ENCODE data around the gene GUCY1A2.
A peak's percentile ranks its signal among the peaks of the same experiment; 100 is the strongest.

The GUCY1A2 gene

GRCh38 chr11:106998116-106998915 is 20.0 kb downstream of the GUCY1A2 start:
- DNase-seq, result no peak

GRCh38 chr11:106997227-106997626 is 21.0 kb downstream of the GUCY1A2 start:
- DNase-seq, result no peak

GRCh38 chr11:106996691-106997090 is 21.6 kb downstream of the GUCY1A2 start:
- no peak for DNase-seq

- no peak for DNase-seq
Observed at GRCh38 chr11:106990331-106990730, 27.9 kb downstream of the GUCY1A2 start.

GRCh38 chr11:106989078-106989455 is 29.2 kb downstream of the GUCY1A2 start:
- DNase-seq, result no peak

GRCh38 chr11:106988151-106989077 is 29.9 kb downstream of the GUCY1A2 start:
- DNase-seq, result no peak

GRCh38 chr11:106986673-106987072 is 31.6 kb downstream of the GUCY1A2 start:
- no peak for DNase-seq

GRCh38 chr11:106986261-106986660 is 32.0 kb downstream of the GUCY1A2 start:
- no peak for DNase-seq

- no peak for DNase-seq
Observed at GRCh38 chr11:106983991-106984390, 34.3 kb downstream of the GUCY1A2 start.

- no peak for DNase-seq
Observed at GRCh38 chr11:106983261-106983660, 35.0 kb downstream of the GUCY1A2 start.

GRCh38 chr11:106974831-106975230 is 43.4 kb downstream of the GUCY1A2 start:
- no peak for DNase-seq

GRCh38 chr11:106971864-106972263 is 46.4 kb downstream of the GUCY1A2 start:
- no peak for DNase-seq

GRCh38 chr11:106969644-106970355 is 48.5 kb downstream of the GUCY1A2 start:
- DNase-seq, result no peak

GRCh38 chr11:106962995-106963394 is 55.3 kb downstream of the GUCY1A2 start:
- no peak for DNase-seq

GRCh38 chr11:106961518-106961917 is 56.8 kb downstream of the GUCY1A2 start:
- DNase-seq, result no peak

- DNase-seq, result no peak
Observed at GRCh38 chr11:106961048-106961447, 57.2 kb downstream of the GUCY1A2 start.

GRCh38 chr11:106959800-106960199 is 58.5 kb downstream of the GUCY1A2 start:
- DNase-seq, result no peak

GRCh38 chr11:106959386-106959785 is 58.9 kb downstream of the GUCY1A2 start:
- DNase-seq, result no peak

- DNase-seq, result no peak
Observed at GRCh38 chr11:106958517-106959248, 59.6 kb downstream of the GUCY1A2 start.

- no peak for DNase-seq
Observed at GRCh38 chr11:106957030-106957482, 61.2 kb downstream of the GUCY1A2 start.

GRCh38 chr11:106950067-106950491 is 68.2 kb downstream of the GUCY1A2 start:
- peak; percentile 78 for DNase-seq

- no peak for DNase-seq
Observed at GRCh38 chr11:106943089-106943488, 75.2 kb downstream of the GUCY1A2 start.

Measured in NCI-H1417 treated with DMSO at 0.1 percent for 48 hours (cell line).